GM06990 (cell line): Measurements from ENCODE around the gene TMEM163.

ENCODE experiments used
- DNase-seq: peaks from one replicate; pipeline ENCODE4 v3.0.0-alpha.2; 2011; ENCODE audit not compliant: insufficient read length; ENCODE audit errors: extremely low read depth
- H3K27me3 ChIP-seq: replicated peaks from 2 replicates; pipeline ENCODE4 v1.6.0; 2011; ENCODE audit warnings: low read length; ENCODE audit not compliant: control insufficient read depth, insufficient read depth
- H3K36me3 ChIP-seq: 2 replicates; pipeline ENCODE4 v1.5.1; 2011; ENCODE audit warnings: low read length; ENCODE audit not compliant: control insufficient read depth, insufficient read depth
- H3K4me3 ChIP-seq: replicated peaks from 2 replicates; pipeline ENCODE4 v1.5.1; 2011; ENCODE audit warnings: low read depth, mild to moderate bottlenecking, control low read depth, low read length
- CTCF ChIP-seq: IDR thresholded peaks from 2 replicates; pipeline ENCODE4 v1.5.1; 2011; ENCODE audit warnings: low read length, control low read depth, mild to moderate bottlenecking, inconsistent platforms; ENCODE audit not compliant: insufficient read depth, poor library complexity, severe bottlenecking

Gene TMEM163

GRCh38 chr2:134602666-134603065 lies 116.1 kb downstream of the TMEM163 start:
- DNase-seq: no peak
- no peak for TF ChIP-seq CTCF
- Histone ChIP-seq H3K27me3 (no peaks in the 10 kb centered on the region), H3K36me3 (no peaks in the 10 kb centered on the region), H3K4me3 (no peak overlapping the region)

DNA sequence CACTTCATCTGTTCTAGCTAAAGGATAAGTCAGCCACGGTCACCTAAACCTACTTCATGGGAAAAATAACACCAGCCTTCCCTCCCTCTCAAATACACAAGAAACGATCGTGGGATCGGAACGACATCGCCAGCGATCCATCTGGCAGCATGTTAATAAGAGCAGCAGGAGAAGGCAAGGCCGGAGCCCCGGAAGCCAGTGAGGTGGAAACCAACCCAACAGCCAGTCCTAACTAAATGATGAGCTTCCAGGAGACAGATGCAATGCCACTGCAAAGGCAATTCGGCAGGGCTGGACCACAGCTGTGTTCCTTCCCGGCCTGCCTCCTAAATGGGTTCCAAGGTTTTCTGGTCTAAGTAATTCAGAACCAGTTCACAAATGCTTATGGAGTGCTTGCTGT lies 117.5 kb downstream of the TMEM163 start:
- TF ChIP-seq CTCF: no peak
- no peak overlapping the region for H3K4me3 ChIP-seq
- no peak for DNase-seq
- H3K27me3 ChIP-seq: no peaks in the 10 kb centered on the region
- no peaks in the 10 kb centered on the region for H3K36me3 ChIP-seq

DNA sequence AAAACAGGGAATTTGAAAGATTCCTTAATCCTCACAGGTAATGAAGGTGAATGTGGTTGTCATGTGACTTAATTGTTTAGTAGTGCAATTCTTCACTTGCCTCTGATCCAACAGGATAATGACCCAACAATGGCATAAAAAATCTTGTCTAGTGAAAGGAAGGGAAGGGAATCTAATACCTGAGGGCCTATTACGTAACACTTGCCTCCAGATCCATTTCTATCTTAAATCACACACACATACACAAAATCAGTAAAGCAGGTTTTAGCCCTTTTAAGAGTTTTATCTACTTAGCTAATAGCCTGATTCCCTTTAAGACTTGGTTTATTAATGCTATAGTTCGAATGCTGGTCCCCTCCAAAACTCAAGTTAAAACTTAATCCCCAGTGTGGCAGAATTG lies 118.6 kb downstream of the TMEM163 start:
- Histone ChIP-seq H3K4me3 (no peak overlapping the region), H3K27me3 (no peaks in the 10 kb centered on the region), H3K36me3 (no peaks in the 10 kb centered on the region)
- DNase-seq: no peak
- TF ChIP-seq CTCF: no peak

DNA sequence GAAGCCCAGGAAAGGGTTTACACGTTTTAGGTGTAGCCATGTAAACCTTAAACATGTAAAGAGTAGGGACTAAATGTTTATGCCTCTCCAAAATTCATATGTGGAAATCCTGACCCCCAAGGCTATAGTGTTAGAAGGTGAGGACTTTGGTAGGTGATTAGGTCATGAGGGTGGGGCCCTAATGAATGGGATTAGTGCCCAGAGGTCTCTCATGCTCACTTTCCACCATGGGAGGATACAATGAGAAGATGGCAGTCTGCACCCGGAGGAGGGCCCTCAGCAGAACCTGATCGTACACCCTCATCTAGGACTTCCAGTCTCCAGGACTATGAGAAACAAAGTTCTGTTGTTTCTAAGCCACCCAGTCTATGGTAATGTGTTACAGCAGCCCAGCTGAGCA lies 119.6 kb downstream of the TMEM163 start:
- no peaks in the 10 kb centered on the region for H3K36me3 ChIP-seq
- DNase-seq: no peak
- no peak for TF ChIP-seq CTCF
- no peaks in the 10 kb centered on the region for H3K27me3 ChIP-seq
- no peak overlapping the region for H3K4me3 ChIP-seq

- H3K36me3 ChIP-seq: no peaks in the 10 kb centered on the region
- no peak for TF ChIP-seq CTCF
- H3K4me3 ChIP-seq: no peak overlapping the region
- H3K27me3 ChIP-seq: no peaks in the 10 kb centered on the region; the same call in 1 of the 2 replicates
- no peak for DNase-seq
Measured at GRCh38 chr2:134594399-134594798, 124.4 kb downstream of the TMEM163 start.

- no peaks in the 10 kb centered on the region; the same call in 1 of the 2 replicates for H3K27me3 ChIP-seq
- H3K36me3 ChIP-seq: no peaks in the 10 kb centered on the region
- DNase-seq: no peak
- no peak overlapping the region for H3K4me3 ChIP-seq
- TF ChIP-seq CTCF: no peak
Measured at GRCh38 chr2:134593519-134593918, 125.3 kb downstream of the TMEM163 start.
